WI38 (cell line): ENCODE measurements around the gene EHBP1L1.
"Not testable (repeated sequence)": the region's sequence is repeated elsewhere in the genome, so short reads cannot be mapped to it uniquely, and the experiment has no call there.

Experiments used
- H3K4me3 ChIP-seq: 2 replicates; pipeline ENCODE4 v1.5.1; 2011; ENCODE audit warnings: low read depth, mild to moderate bottlenecking, control low read depth, low read length
- CTCF ChIP-seq: IDR thresholded peaks from 2 replicates; pipeline ENCODE4 v1.5.1; 2012; ENCODE audit warnings: low read depth, mild to moderate bottlenecking, control low read depth, low read length

The EHBP1L1 gene

GRCh38 chr11:65559535-65559934 lies 16.3 kb upstream of the EHBP1L1 start:
- H3K4me3 ChIP-seq: no peak overlapping the region
- no peak for TF ChIP-seq CTCF

GRCh38 chr11:65559951-65560537 lies 15.8 kb upstream of the EHBP1L1 start:
- TF ChIP-seq CTCF: no peak
- H3K4me3 ChIP-seq: no peak overlapping the region

DNA sequence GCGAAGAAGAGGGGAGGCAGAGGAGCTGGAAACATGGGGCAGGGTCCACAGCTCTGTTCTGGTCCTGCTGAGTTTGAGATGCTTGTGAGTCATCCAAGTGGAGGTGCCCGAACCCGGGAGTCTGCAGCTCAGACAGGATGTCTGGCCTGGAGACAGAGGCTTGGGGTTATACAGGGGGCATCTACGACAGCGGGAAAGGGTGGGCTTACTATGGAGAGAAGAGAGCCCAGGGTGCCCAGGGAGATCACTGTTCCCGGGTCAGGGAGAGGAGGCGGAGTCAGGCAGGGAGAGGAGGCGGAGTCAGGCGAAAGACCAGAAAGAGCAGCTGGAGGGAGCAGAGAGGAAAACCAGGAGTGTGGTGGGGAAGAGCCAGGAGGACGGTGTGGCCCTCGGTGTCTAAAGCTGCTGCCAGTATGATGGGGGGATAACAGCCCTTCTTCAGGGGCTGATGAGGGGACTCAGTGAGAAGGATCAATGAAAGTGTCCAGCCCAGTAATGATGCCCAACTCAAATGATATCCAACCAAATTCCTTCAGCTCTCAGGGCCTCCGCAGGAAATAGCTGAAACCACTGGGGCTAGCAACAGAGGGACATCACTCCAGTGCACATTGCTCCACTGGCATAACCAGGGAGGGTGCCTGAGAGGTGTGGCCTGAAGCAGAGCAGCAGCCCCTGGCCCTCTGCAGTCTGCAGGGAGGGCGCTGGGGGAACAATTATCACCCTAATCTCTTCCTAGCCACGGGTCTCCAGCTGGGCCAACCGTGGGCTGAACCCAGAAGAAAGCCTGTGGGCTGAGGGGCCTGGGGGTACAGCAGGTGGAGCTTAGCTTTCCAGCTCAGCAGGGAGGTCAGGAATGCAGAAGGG lies 15.1 kb upstream of the EHBP1L1 start:
- H3K4me3 ChIP-seq: no peak overlapping the region
- no peak for TF ChIP-seq CTCF

DNA sequence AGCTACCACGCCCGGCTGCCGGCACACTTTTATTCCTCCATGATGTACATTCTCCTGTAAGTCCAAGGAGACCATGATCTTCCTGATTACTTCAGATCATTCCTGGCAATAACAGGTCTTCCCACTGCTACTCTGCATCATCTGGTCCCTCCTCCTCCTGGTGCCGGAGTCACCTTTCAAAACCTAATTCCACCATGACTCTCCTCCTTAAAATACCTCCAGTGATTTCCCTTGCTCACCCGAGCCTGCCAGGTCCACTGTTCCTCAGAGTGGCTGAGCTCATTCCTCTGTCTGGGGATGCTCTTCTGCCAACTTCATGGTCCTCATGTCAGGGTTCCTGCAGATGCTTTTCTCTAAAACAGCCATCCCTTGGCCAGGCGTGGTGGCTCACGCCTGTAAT lies 13.8 kb upstream of the EHBP1L1 start:
- TF ChIP-seq CTCF: no peak

DNA sequence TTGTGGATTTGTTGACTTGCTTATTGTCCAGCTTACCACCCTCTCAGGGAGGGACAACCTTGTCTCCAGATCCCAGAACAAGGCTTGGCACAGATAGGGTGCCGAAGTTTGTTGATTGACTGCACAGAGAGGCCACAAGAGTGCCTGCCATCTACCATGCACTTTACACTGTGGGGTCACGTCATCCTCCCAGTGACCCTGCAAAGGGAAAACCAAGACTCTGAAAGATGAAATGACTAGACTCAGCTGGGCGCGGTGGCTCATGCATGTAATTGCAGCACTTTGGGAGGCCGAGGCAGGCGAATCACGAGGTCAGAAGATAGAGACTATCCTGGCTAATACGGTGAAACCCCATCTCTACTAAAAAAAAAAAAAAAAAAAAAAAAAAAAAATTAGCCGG lies 13.1 kb upstream of the EHBP1L1 start:
- no peak for TF ChIP-seq CTCF

More for the DNA sequence above, 13.8 kb upstream of the EHBP1L1 start:
- H3K4me3 ChIP-seq: no peak overlapping the region

GRCh38 chr11:65563601-65564000 lies 12.3 kb upstream of the EHBP1L1 start:
- no peak overlapping the region for H3K4me3 ChIP-seq
- TF ChIP-seq CTCF: no peak

More for the DNA sequence above, 13.1 kb upstream of the EHBP1L1 start:
- H3K4me3 ChIP-seq: no peak overlapping the region

DNA sequence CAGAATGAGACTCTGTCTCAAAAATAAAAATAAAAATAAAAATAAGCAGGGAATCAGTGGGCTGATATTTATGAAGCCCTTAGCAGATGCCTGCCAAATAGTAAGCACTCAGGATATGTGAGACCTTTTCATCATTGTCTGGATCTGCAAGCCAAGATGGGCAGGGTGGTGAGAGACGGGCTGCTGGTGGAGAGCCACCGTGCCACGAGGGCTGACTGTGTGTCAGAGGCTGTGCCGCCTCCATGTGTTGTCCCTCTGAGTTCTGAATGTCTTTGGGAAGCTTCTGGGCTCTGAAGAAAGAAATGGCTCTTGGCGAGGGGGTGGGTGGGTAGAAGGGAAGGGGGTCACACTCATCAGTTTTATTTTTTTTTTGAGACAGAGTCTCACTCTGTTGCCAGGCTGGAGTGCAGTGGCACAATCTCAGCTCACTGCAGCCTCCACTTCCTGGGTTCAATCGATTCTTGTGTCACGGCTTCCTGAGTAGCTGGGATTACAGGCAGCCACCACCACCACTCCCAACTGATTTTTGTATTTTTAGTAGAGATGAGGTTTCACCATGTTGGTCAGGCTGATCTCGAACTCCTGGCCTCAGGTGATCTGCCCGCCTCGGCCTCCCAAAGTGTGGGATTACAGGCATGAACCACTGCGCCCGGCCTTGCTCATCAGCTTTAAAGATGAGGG lies 10.8 kb upstream of the EHBP1L1 start:
- H3K4me3 ChIP-seq: not testable (repeated sequence)
